Endometrium (tissue), 2 donors: ENCODE measurements around the gene SLIT3.

ENCODE experiments used
- FAIRE-seq: peaks from 2 replicates; lab custom pipeline; 2012; peaks lifted over from hg19 to GRCh38; lab: Jason Lieb, UNC
- donor health status: control.
- donor health status: control.

Gene SLIT3

DNA sequence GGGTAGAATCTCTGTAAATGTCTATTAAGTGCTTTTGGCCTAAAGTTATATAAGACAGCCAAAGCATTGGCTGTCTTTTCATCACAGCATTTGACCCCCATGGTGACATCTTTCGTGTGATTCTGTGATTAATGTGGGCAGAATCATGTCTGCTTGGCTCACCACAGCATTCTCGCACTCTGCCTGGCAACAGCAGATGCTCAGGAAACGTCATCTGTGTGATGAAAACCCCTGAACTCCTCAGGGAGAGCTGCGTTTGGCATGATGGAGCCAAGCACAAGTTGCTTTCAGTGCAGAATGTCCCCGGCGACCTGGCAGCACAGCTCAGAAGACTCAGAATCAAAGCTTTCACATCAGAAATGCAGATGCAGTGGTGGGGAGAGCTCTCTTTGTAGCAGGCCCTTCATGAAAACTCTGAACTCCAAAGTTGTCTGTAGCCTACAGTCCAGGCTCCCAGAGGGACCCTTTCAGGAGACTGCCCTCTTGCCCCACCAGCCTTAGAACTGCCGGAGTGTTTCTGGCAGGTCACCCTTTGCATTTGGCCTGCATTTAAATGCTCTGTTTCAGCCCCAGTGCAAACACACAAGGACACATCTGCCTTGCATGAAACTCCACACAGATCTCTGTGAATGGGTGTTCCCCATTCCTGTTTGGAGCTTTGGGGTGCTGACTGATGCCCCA is 566.2 kb downstream of the SLIT3 start:
- FAIRE-seq: no peak

GRCh38 chr5:168734119-168734518 is 566.8 kb downstream of the SLIT3 start:
- no peak for FAIRE-seq

GRCh38 chr5:168728546-168729211 is 572.3 kb downstream of the SLIT3 start:
- FAIRE-seq: no peak

DNA sequence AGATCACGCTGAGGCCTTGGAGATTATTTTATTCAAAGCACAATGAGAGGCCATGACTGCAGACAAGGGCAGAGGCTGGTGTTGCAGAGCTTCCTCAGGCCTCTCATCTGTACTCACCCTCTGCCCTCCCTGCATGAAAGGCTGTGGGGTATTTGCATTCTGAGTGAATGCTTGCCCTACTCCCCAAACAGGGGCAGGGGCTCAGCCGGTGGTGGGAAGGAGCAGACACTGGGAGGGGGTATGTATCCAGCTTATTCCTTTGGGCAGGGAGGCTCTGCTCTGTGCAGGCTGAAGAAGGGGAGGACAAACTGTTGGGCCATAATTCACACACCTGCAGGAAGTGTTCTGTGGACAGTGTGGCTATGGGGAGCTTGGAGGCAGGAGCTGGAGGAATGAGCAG is 573.4 kb downstream of the SLIT3 start:
- FAIRE-seq: no peak

DNA sequence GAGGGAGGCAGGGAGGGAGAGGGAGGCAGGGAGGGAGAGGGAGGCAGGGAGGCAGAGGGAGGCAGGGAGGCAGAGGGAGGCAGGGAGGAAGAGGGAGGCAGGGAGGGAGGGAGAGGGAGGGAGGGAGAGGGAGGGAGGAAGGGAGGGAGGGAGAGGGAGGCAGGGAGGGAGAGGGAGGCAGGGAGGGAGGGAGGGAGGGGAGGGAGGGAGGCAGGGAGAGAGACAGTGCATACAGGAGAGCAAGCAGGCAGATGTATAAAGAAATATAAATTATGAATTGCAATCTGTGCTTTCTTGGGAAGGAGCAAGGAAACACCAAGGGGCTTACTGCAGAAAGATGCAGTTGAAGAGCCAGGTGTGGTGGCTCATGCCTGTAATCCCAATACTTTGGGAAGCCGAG is 574.6 kb downstream of the SLIT3 start:
- FAIRE-seq: no peak

- no peak for FAIRE-seq
These were observed 576.7 kb downstream of the SLIT3 start for GRCh38 chr5:168724227-168724626.

DNA sequence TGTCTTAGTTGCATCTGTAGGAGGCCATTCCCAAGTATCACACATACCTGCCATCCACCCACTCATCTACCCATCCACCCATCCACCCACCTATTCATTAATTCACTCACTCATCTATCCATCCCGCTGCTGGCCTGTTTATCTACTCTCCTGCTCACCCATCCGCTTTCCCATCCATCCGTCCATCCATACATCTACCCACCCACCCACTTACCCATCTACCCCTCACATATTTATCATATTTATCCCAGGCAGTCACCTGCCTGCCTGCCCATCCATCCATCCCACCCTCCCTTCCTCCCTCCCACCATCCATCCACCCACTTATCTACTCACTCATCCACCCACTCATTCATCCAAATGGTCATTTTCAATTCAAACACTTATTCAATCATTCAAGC is 577.9 kb downstream of the SLIT3 start:
- FAIRE-seq: no peak

GRCh38 chr5:168721966-168722365 is 579.0 kb downstream of the SLIT3 start:
- no peak for FAIRE-seq

- FAIRE-seq: no peak
These were observed 579.8 kb downstream of the SLIT3 start for GRCh38 chr5:168721002-168721753.

DNA sequence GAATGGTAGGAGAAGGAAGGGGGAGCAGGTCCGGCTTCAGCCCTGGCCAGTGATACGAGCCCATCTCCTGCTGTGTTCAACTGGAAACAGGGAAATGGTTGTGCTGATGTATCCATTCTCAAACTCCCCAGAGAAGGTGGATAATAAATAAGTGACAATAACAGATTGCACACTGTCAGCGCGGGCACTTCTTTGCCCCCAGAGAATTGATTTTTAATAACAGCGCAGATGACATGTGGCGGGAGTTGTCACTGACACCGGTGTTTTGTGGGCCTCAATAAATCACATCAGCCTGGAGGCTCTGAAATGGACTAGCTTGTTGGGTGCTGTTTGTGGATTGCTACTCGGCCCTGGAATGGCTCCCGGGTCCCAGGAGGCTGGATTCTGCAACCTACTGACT is 580.4 kb downstream of the SLIT3 start:
- FAIRE-seq: no peak

- FAIRE-seq: no peak
These were observed 586.9 kb downstream of the SLIT3 start for GRCh38 chr5:168714046-168714445.

- no peak for FAIRE-seq
These were observed 587.9 kb downstream of the SLIT3 start for GRCh38 chr5:168713051-168713450.

- FAIRE-seq: no peak
These were observed 588.5 kb downstream of the SLIT3 start for GRCh38 chr5:168712280-168712924.

DNA sequence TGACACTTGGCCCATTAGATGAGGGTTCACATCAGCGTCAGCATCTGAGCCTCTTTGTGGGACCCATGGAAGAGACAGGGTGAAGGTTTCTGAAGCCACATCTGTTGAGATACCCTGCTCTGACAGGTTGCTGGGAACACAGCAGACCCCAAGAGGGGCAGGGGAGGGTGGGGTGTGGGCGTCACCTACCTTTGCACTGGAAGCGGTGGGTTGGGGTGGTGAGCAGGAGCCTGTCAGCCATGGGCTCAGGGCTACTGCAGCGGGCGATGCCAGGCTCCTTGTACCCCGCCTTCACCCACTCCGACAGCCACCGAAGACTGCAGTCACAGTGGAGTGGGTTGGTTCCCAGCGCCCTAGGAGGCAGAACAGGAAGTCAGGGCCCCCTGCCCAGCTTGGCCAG is 590.2 kb downstream of the SLIT3 start:
- FAIRE-seq: no peak

GRCh38 chr5:168707716-168708695 is 592.9 kb downstream of the SLIT3 start:
- no peak for FAIRE-seq

DNA sequence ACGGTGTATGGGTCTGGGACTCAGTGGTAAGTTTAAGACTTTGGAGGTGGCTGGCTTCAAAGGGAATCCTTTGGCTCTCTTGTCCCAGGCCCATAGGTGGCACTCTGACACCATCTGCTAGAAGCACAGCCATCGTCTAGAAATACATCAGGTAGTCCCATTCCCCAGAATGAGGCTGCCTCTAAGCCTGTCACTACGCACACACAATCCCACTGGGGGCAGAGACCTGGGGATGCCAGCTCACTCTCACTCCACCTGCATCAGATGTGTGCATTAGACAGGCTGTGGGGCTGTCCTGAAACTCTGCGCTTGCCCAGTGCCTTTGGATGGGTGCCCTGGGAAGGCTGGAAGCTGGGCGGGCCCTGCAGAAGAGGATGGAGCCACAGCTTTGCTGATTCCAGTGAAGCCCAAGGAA is 594.3 kb downstream of the SLIT3 start:
- FAIRE-seq: no peak

- FAIRE-seq: no peak
These were observed 595.6 kb downstream of the SLIT3 start for GRCh38 chr5:168705321-168705720.

GRCh38 chr5:168702511-168702910 is 598.4 kb downstream of the SLIT3 start:
- FAIRE-seq: no peak

GRCh38 chr5:168701641-168702040 is 599.3 kb downstream of the SLIT3 start:
- no peak for FAIRE-seq

DNA sequence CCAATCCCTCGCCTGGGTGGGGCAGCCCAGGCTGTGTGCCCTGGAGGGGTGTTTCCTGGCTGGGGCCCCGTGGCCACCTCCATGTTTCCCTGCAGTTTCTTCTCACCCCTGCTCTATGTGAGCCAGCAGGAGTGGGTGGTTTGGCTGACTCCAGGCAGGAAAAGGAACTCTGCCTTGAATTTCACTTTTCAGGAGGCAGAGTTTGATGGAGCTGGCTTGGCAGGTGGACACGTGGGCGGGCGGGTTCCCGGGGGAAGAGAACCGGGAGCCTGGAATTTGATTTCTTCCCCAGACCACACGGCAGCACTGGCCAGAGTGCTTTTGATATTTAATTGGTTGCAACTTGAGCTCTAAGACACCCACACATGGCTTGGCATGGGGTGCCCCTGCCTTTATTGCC is 601.9 kb downstream of the SLIT3 start:
- no peak for FAIRE-seq

DNA sequence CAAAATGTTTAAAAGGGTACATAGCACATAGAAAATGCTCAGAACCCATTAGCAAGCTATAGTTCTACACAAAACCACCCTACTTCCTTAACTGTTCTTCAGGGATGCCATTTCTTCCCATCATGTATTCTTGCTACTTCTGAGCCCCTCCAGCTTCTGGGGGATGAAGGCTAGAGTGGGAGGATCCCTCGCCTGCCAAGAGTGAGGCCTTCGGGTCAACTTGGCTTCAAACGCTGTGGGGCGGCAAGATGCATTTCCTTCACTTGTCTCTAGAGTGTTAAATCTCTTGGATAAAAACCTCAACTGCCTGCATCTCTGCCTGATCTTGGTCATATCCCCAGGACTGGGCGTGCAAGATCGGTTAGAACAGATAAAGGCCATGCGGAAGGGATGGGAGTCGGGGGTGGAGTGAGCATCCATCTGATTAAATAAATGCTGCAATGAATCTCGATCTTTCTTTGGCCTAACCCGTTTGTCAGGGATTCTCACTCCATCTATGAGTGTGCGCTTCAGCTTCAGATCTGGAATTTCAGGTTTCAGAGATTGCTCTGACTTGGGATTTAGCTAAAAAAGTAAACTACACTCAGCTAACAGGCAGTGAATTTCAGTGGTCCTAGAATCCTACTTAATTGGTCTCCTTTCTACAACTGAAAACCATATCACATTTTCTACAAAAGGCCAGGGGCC is 603.8 kb downstream of the SLIT3 start:
- FAIRE-seq: no peak
